Muscle of leg (tissue), 11 donors: ENCODE results near the gene ACP5. TPM values are rescaled to one million over a fixed set of nuclear protein-coding genes. Genes with fewer than 3 reads are reported as not detected.

Experiments
- DNase-seq: peaks from one replicate; pipeline ENCODE4 v3.0.0; 2013
- H3K27ac ChIP-seq: one replicate; pipeline ENCODE4 v1.5.1; 2013; ENCODE audit warnings: mild to moderate bottlenecking, low read length, control low read depth
- H3K27me3 ChIP-seq: one replicate; pipeline ENCODE4 v1.6.1; 2013; ENCODE audit warnings: low read length; ENCODE audit not compliant: control insufficient read depth, insufficient read depth
- H3K36me3 ChIP-seq: one replicate; pipeline ENCODE4 v1.6.1; 2013; ENCODE audit warnings: low read length; ENCODE audit not compliant: control insufficient read depth, insufficient read depth
- H3K4me1 ChIP-seq: one replicate; pipeline ENCODE4 v1.6.1; 2013; ENCODE audit warnings: low read length; ENCODE audit not compliant: control insufficient read depth, insufficient read depth
- H3K4me3 ChIP-seq: one replicate; pipeline ENCODE4 v1.5.1; 2013; ENCODE audit warnings: low read length, control low read depth
- H3K9me3 ChIP-seq: replicated peaks from 2 replicates; pipeline ENCODE4 v1.6.1; 2013; ENCODE audit warnings: low read depth, low read length; ENCODE audit not compliant: control insufficient read depth
- WGBS: methylation state at CpG from one replicate; pipeline ENCODE4 v1.1.5; 2013; ENCODE audit warnings: missing lambda C conversion rate; ENCODE audit not compliant: insufficient coverage; 5-methylcytosine and 5-hydroxymethylcytosine counted together
- polyA plus RNA-seq, 8 donors: library from polyadenylated mRNA; unstranded; fragments of 120-200 nt; gene quantifications; one replicate each; pipeline versions ENCODE4 v1.2.1 to v1.2.3, GENCODE V29; 2013; ENCODE audit warnings: inconsistent platforms in 1 of 8, low replicate concordance in 1 of 8; ENCODE audit not compliant: insufficient read length in 8 of 8, insufficient read depth in 1 of 8
- total RNA-seq: library from RNA; stranded (reverse); fragments of 120-200 nt; gene quantifications from one replicate; pipeline ENCODE4 v1.2.4, GENCODE V29; 2013

The ACP5 gene
- total and polyA plus RNA-seq, 9 donors, result 0.81 to 4.9 (median 1.5) TPM

- 15% methylated on average over 5 of the region's 9 CpGs for WGBS
- H3K27me3 ChIP-seq, result no peaks in the 10 kb centered on the region
- H3K4me3 ChIP-seq, result no peak overlapping the region
- no peak overlapping the region for H3K27ac ChIP-seq
- H3K9me3 ChIP-seq, result no peaks in the 10 kb centered on the region
- DNase-seq, result peak; percentile 74
- peaks cover 16% of the 10 kb centered on the region for H3K4me1 ChIP-seq
- no peaks in the 10 kb centered on the region for H3K36me3 ChIP-seq
These were observed 47.0 kb downstream of the ACP5 start for GRCh38 chr19:11530432-11530831.

GRCh38 chr19:11528551-11529341, 48.7 kb downstream of the ACP5 start, which contains the start of gene ECSIT:
ECSIT (minus strand) TSS chr19:11529134; CDS start chr19:11519170, 9,964 bp downstream.
- under 1% methylated on average over 45 of the region's 47 CpGs for WGBS
- no peaks in the 10 kb centered on the region for H3K36me3 ChIP-seq
- H3K9me3 ChIP-seq, result no peaks in the 10 kb centered on the region
- H3K4me1 ChIP-seq, result peaks cover 15% of the 10 kb centered on the region
- H3K27me3 ChIP-seq, result no peaks in the 10 kb centered on the region
- H3K27ac ChIP-seq, result peak within 1 kb of the TSS; percentile 95
- H3K4me3 ChIP-seq, result peak within 1 kb of the TSS; percentile 95
- DNase-seq, result peak; percentile 99

Other genes with a start within 250 kb of the ACP5 start
- 4.3 TPM for gene RAB3D, start 238.0 kb downstream of the ACP5 start, total RNA-seq
- 10 to 100 TPM in 1 of 8 donors, 1 to 10 TPM in 7; 4.1 to 10.7 (median 6.6) TPM for gene RAB3D, start 238.0 kb downstream of the ACP5 start, polyA plus RNA-seq
- 48.2 TPM for gene TMEM205, start 231.4 kb downstream of the ACP5 start, total RNA-seq
- gene TMEM205, start 231.4 kb downstream of the ACP5 start, polyA plus RNA-seq, result 10 to 100 TPM; 40.1 to 53.6 (median 45.5) TPM
- 5.2 TPM for gene CCDC159, start 231.1 kb downstream of the ACP5 start, total RNA-seq
- gene CCDC159, start 231.1 kb downstream of the ACP5 start, polyA plus RNA-seq, result 10 to 100 TPM in 2 of 8 donors, 1 to 10 TPM in 6; 5.1 to 13.7 (median 8.3) TPM
- 4.8 TPM for gene PLPPR2, start 222.2 kb downstream of the ACP5 start, total RNA-seq
- 10 to 100 TPM; 11.0 to 16.7 (median 13.1) TPM for gene PLPPR2, start 222.2 kb downstream of the ACP5 start, polyA plus RNA-seq
- gene SWSAP1, start 203.0 kb downstream of the ACP5 start, total RNA-seq, result 1.3 TPM
- gene SWSAP1, start 203.0 kb downstream of the ACP5 start, polyA plus RNA-seq, result 1 to 10 TPM; 1.4 to 1.9 (median 1.7) TPM
- 3.0 TPM for gene EPOR, start 193.3 kb downstream of the ACP5 start, total RNA-seq
- gene EPOR, start 193.3 kb downstream of the ACP5 start, polyA plus RNA-seq, result 1 to 10 TPM; 2.4 to 5.3 (median 3.7) TPM
- gene RGL3, start 158.3 kb downstream of the ACP5 start, total RNA-seq, result 0.31 TPM
- gene RGL3, start 158.3 kb downstream of the ACP5 start, polyA plus RNA-seq, result 1 to 10 TPM in 1 of 8 donors, under 1 TPM in 7; 0.12 to 2.3 (median 0.43) TPM
- gene ODAD3, start 142.5 kb downstream of the ACP5 start, total RNA-seq, result 0.22 TPM
- gene ODAD3, start 142.5 kb downstream of the ACP5 start, polyA plus RNA-seq, result under 1 TPM; 0.11 to 0.49 (median 0.21) TPM
- gene PRKCSH, start 142.0 kb downstream of the ACP5 start, total RNA-seq, result 80.5 TPM
- 100 to 1,000 TPM; 161 to 260 (median 201) TPM for gene PRKCSH, start 142.0 kb downstream of the ACP5 start, polyA plus RNA-seq
- gene ELAVL3, start 96.6 kb downstream of the ACP5 start, total RNA-seq, result 0.09 TPM
- gene ELAVL3, start 96.6 kb downstream of the ACP5 start, polyA plus RNA-seq, result under 1 TPM in 6 of 8 donors, not detected in 2; 0.05 to 0.16 (median 0.10) TPM
- 3.4 TPM for gene ZNF653, start 71.8 kb downstream of the ACP5 start, total RNA-seq
- gene ZNF653, start 71.8 kb downstream of the ACP5 start, polyA plus RNA-seq, result 1 to 10 TPM; 4.4 to 8.3 (median 5.9) TPM
- gene ECSIT, start 48.5 kb downstream of the ACP5 start, total RNA-seq, result 39.6 TPM
- 10 to 100 TPM; 41.6 to 51.4 (median 44.5) TPM for gene ECSIT, start 48.5 kb downstream of the ACP5 start, polyA plus RNA-seq
- gene CNN1, start 38.8 kb downstream of the ACP5 start, total RNA-seq, result 72.4 TPM
- 100 to 1,000 TPM in 2 of 8 donors, 10 to 100 TPM in 6; 40.4 to 144 (median 72.4) TPM for gene CNN1, start 38.8 kb downstream of the ACP5 start, polyA plus RNA-seq
- gene ELOF1, start 18.4 kb downstream of the ACP5 start, total RNA-seq, result 32.3 TPM
- 10 to 100 TPM; 33.5 to 43.3 (median 38.8) TPM for gene ELOF1, start 18.4 kb downstream of the ACP5 start, polyA plus RNA-seq
- 20.5 TPM for gene ZNF627, start 19.8 kb upstream of the ACP5 start, total RNA-seq
- gene ZNF627, start 19.8 kb upstream of the ACP5 start, polyA plus RNA-seq, result 10 to 100 TPM; 11.1 to 16.1 (median 12.9) TPM
- gene ZNF823, start 161.3 kb upstream of the ACP5 start, total RNA-seq, result 9.1 TPM
- 1 to 10 TPM; 3.1 to 4.9 (median 4.2) TPM for gene ZNF823, start 161.3 kb upstream of the ACP5 start, polyA plus RNA-seq
- 13.2 TPM for gene ZNF441, start 189.4 kb upstream of the ACP5 start, total RNA-seq
- 1 to 10 TPM; 5.2 to 7.2 (median 6.2) TPM for gene ZNF441, start 189.4 kb upstream of the ACP5 start, polyA plus RNA-seq
- gene ZNF491, start 220.9 kb upstream of the ACP5 start, total RNA-seq, result 4.8 TPM
- gene ZNF491, start 220.9 kb upstream of the ACP5 start, polyA plus RNA-seq, result 1 to 10 TPM; 1.9 to 4.3 (median 2.5) TPM
- gene ZNF440, start 236.6 kb upstream of the ACP5 start, total RNA-seq, result 6.8 TPM
- 1 to 10 TPM; 3.0 to 7.0 (median 4.8) TPM for gene ZNF440, start 236.6 kb upstream of the ACP5 start, polyA plus RNA-seq